Measurements from ENCODE around the gene WDR64.
"Not testable (repeated sequence)": the region's sequence is repeated elsewhere in the genome, so short reads cannot be mapped to it uniquely, and the experiment has no call there.

Gene WDR64

DNA sequence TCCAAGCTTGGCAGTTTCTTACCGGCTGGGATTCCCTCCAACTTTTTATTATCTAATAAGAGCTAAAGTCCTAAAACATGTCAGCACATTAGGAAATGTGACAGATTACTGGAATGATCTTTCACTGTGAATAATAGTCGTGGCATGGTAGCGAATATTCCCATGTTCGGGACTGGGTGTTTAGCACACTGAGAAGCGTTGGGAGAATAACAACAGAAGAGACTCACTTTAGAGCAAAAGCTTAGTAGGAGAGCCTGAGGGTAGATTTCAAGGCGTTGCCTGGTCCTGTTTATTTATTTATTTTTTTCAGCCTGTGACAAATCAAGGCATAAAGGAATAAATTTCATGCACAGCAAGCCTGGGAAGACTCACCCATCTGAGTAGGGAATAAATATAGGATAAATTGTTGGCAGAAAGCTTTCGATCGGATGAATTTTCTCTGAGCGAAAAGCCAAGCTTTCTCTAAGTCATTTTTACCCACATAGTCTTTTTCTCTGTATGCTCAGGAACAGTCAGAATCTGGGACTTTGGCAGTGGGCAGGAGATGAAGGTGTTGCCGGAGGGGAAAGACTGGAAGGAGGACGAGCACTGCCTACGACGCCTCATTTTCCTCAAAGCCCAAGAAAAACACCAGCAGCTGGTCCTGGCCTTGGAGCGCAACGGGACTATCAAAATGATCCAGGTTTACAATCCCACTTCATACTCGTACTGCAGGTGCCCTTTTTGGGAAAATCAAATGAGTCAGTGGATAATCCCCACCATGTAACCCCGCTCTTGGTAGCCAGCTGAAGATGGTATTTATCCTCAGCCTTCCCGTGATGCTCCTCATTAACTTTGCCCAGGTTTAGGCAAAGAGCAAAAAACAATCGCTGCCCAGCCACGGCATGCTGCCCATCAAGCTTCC lies 97.2 kb downstream of the WDR64 start:
- DNase-seq: no peak

DNA sequence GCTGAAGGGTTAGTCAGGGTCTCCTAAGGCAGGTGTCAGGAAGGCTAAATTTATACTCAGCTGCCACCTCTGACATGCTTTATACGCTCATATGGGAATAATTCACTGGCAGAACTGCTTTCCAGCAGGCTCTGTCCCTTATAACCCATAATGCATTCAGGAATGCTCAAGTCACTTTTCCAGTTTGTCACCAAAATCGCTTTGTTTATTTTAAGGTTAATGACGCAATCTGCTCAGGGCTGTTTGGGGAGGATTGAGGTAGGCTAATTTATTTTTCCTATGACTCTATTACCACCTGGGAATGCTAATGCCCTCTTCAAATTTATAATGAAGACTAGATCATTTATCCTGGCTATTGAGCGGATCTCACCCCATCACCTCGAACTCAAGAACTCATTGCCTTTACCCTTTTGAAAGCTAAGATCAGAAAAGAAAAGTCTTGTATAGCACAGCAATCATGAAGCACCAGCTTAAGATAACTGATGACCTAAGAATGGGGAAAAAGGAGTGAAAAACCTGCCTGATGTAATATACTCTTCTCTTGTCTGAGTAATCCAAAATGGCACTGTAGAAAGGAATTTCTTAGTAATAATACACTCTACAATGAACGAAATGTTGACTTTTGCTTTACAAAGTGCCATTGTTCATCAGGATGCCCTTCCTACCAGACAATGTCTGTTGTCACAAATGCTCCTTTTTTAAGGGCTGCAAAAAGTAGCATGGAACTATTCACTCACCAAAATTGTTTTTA lies 98.0 kb downstream of the WDR64 start:
- no peak for DNase-seq

DNA sequence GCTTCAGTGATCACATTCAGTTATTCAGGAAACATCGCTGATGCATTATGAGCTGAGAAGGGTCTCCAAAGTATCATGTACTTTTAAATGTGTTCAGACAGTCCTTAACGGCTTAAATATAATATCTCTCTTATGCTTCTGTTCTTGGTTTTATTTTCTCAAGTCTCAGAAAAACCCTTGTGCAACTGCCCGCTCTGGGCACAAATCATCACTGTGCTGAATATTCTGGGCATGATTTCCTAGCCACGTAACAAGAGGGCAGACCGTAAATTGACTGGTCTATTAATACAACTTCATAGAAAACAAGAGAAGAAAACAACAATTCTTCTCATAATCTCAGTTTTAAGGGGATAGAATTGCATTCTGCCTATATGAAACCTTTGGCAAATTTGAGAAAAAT lies 99.4 kb downstream of the WDR64 start:
- no peak for DNase-seq

DNA sequence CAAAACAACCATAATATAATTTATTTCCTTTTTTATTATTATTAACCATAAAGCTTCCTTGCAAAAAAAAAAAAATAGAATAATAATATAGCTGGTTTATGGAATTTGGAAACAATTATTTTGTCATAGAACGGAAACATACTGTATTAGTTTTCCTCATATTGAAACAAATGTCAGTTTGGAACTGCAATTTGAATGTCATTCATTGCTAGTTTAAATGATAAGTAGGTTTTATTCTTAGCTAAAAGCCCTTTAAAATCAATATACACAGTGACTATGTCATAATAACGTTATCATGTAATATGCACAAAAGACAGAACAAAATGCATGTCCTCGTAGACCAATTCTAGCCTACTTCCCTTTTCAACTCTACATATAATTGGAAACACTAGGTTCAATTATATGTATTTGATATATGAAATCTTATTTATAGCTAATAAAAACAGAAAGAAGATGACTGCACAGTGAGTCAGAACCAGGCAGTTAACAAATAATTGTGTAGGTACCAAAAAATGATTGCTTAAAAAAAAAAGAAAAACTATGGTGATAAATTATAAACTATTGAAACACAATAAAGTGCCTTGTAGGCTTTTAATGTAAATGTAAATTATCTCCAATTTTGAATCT lies 110.7 kb downstream of the WDR64 start:
- DNase-seq: no peak

DNA sequence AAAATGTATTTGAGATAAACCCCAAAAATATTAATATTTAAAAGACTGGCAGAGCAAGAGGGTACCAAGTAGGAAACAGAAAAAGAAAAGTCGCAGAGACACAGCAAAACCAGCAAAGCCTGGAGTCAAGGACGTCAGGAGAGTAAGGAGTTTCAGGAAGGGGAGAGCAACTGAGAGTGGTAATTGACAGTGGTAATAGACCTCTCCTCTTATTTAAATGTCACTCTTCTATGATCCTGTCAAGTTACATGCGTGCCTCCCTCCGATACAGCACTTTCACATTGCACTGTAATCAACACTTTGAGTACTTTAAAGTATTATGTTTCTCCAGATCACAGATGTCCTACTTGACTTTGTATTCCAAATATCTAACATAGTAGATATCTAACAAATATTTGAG lies 113.3 kb downstream of the WDR64 start:
- no peak for DNase-seq

DNA sequence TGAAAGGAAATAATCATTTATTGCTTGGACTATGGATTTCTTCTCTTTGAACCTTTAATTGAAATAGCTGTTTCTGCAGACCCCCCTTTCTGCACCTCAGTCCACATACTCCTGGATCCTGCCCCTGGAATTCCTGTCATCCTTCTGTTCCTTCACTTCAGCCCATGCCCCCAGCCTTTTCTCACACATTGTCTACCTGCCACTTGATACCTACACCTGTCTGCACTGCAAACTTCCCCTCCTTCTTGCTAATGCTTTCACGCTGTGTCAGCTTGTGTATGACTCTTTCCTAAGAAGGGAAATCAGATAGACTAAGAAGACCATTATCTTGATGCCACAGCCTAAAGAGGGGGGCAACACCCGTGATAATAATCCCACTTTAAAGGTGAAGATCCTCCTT lies 115.7 kb downstream of the WDR64 start:
- DNase-seq: no peak

DNA sequence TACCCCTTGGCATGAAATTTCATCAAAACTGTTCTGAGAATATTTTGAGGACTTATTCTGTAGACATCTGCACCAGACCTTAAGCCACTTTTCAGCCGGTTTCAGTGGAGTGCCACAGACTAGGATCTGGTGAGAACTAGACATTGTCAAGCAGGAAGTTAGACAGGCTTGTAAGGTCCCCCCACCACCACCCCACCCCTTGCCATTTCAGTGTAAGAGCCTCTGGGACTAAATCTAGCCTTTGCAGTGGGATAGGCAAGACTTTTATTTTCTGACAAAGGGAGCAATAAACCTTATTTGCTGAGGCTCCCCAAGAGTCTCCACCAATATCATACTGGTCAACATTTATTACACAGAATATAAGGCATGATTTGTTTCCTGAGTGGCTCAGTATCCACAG lies 118.0 kb downstream of the WDR64 start:
- DNase-seq: no peak

DNA sequence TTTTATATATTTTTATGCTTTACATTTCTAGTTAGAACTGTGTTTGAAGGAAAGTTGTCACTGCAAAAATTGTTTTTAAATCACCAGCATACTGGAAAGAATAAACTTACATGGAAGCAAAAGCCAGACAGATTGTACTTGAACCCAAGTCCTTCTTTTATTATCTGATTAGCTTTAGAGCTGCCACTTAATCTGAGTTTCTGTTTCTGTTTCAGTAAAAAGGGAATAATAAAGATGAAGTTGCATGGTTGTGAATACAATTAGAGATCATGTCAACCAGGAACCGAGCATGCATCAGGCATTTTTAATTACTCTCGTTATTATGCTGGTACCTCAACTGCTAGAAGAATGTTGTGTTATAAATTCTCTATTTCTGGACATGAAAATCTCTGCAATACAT lies 119.0 kb downstream of the WDR64 start:
- no peak for DNase-seq

DNA sequence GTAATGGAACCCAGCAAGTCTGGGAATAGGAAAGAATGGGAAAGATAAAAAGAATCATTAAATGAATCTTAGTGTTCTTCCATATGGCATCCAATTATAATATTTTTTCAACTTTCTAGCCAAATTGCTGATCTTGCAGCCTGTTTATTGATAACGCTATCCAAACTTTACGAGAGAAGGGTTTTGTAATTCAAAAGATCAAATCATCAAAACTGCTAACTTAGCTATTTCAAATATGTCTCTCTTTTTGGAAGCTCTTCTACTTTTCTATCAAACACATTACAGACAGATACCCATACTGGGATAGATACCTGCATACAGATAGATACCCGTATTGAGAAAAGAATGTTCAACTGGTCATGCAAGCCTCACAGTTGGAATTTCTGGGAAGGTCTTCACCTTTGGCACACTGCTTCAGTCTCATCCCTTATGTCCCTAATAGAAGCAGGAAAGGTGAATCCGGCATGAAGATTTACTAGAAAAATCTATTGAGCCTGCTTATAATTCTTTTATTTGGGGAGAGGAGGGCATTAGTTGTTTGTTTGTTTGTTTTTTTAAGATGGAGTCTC lies 120.9 kb downstream of the WDR64 start:
- DNase-seq: no peak

DNA sequence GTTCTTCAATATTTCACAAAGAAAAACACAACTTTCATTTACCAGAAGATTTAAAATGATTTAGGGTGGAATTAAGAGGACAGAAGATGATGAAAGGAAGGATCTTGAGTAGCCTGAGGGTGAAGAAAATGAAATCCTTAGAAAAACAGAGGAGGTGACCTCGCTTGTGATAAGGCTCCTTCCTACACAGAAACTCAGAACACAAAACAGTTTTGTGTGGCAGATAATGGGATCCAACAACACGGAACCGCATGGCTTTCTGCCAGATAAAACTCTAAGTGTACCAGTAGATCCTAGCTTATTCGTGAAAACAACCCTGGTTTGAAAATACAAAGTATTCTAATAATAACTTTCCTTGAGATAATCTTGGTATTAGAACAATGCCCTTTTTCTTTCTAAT lies 121.9 kb downstream of the WDR64 start:
- DNase-seq: no peak

DNA sequence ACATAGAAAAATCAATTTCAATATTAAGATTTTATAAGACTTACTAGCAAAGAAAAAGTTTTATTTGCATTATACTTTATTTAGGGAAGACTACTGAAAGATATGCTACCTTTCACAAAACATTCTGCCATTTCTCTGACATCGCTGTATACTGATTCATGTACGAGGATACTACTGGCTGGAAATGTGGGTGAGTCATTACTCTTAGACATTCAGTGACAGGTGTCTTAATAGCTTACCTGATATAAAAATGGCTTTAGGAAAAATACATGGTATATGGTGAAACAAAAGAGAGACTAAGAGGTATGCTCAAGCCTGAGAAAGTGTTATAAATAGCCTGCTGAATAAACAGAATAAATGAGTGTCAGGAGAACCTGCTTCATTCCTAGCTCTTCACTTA lies 122.9 kb downstream of the WDR64 start:
- no peak for DNase-seq

DNA sequence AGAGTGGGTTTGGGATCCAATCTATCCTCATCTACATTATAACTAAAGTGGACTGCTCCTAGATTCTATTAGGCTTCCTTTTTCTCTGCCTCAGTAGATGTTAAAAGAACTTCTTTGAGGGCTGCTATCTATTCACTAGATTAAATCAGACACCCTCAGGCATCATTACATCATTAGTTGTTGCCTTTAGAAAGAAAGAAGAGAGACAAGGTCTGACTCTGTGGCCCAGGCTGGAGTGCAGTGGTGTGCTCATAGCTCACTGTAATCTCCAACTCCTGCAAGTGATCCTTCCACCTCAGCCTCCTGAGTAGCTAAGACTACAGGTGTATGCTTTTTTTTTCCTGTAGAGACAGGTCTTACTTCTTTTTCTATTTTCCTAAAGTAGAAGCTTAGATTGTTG lies 124.8 kb downstream of the WDR64 start:
- no peak for DNase-seq

DNA sequence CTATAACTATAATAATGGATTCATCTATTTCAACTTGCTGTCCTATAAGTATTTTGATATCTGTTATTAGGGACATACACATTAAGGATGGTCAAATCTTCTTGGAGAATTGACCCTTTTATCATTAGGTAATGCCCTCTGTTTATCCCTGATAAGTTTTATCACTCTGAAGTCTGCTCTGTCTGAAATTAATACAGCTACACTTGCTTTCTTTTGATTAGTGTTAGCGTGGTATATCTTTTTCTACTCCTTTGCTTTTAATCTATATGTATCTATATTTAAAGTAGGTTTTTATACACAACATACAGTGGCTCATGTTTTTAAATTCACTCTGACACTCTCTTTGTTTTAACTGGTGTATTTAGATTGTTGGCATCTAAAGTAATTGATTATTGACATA lies 126.0 kb downstream of the WDR64 start:
- no peak for DNase-seq

DNA sequence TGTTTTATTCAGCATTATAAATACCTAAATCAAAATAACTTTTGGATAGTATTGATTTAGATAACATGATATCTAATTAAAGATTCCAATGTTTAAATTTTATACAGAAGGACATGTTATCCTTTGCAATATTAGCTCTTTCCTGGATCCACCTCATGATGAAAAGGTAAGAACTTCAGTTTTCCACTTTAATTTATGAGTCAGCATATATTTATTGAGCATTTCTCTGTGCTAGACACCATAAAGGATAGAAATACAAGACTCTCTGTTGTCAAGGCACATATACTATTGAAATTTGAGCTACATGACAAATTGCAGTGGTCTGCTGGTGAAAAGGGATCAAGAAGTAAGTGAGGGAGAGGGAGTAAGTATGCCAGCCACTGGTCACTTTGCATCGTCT lies 127.8 kb downstream of the WDR64 start:
- DNase-seq: no peak

DNA sequence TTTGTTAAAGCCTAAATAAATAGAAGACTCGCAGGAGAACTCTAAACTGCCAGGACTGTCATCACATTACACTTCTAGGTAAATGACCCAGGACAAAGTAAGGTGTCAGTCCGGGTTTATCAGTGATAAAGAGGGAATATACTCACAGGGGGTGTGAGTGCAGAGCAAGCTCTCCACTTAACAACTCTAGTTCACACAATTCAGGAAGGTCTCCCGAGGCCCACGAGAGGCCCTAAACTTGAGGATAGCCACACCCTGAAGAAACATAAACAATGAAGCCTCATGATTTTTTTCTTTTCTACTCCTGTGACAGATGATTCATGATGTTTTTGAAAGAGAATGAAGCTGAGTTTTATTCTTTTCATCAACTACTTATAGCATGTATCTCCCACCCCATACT lies 130.3 kb downstream of the WDR64 start:
- no peak for DNase-seq

DNA sequence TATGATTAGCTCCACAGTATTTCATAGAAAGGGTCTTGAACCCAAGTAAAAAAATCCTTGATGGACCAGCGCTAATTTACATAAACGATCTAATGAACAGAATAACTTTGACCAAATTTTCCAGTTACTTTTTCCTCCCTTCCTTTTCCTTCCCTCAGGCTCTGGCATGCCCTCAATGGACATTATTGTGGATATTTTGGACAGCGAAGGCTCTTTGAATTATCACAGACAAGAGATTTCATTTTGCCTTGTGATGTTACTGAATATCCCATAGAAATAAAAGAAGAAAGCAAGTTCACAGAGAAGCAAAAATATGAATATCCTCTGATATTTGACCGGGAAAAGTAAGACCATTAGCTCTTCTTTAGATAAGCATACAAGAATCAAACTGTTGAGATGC lies 135.6 kb downstream of the WDR64 start:
- DNase-seq: no peak

DNA sequence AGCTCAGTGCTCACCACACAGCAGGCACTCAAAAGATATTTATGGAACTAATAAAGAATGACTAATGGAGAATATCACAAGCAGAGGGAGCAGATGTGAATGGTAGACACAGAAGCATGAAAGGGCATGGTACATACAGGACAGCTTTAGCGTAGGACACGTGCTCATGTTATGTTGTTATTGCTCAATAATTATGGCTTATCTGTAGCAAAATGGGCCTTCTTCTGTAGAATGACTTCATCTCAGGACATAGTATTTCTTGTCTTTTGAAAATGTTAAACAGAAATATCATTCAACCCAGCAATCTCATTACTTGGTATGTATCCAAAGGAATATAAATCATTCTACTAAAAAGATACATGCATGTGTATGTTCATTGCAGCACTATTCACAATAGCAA lies 137.0 kb downstream of the WDR64 start:
- DNase-seq: no peak

DNA sequence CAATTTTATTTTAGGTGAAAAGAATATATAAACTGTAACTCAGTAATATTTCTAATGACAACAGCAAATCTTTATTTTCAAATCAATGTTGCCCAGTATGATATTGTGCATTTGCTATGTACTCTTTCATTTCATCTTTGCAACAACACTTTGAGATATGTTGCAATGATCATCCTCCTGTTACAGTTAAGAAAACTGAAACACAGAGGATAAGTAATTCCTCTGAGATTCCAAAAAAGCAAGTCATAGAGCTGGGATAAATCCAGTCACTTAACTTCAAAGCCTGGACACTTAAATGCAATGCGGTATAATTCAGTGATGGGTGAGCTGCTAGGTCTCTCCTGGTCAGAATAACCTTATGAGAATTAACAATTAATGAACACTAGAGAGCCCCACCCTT lies 147.3 kb downstream of the WDR64 start:
- no peak for DNase-seq

DNA sequence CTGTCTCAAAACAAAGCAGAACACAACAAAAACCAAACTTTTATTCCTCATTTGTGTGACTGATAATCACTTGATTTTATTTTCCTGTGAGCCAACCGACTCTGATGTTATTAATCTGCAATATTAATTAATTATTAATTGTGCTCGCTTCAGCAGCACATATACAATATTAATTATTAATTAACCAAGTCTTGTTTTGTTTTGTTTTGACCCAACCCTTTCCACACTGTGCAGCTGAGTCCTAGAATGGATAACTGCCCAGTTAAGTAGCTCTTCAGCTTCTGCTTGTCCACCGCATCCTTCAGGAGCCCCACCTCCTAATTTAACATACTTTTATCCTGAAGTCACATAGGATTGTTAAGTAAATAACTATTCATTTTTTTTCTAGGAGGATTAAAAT lies 148.6 kb downstream of the WDR64 start:
- no peak for DNase-seq

DNA sequence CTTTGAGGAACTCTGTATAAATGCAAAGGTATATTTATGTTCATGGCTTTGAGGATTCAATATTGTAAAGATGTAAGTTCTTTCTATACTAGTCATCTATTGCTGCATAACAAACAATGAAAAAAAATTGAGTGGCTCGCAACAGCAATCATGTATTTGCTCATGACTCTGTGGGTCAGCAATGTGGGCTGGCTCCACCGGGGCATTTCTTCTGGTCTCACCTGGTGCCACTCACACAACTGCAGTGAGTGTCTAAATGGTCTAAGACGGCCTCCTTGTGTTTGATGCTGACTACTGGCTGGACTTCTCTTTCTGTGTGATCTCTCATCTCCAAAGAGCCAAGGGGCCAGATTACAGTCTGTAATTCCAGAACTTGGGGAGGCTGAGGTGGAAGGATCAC lies 150.8 kb downstream of the WDR64 start:
- DNase-seq: no peak

DNA sequence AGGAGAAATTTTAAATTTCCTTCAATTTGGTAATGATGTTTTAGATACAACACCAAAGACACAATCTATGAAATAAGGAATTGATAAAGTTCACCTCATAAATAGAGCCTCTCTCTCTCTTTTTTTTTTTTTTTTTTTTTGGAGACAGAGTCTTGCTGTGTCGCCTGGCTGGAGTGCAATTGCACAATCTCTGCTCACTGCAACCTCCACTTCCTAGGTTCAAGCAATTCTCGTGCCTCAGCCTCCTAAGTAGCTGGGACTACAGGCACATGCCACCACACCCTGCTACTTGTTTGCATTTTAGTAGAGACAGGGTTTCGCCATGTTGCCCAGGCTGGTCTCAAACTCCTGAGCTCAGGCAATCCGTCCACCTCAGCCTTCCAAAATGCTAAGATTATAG lies 152.6 kb downstream of the WDR64 start:
- not testable (repeated sequence) for DNase-seq

DNA sequence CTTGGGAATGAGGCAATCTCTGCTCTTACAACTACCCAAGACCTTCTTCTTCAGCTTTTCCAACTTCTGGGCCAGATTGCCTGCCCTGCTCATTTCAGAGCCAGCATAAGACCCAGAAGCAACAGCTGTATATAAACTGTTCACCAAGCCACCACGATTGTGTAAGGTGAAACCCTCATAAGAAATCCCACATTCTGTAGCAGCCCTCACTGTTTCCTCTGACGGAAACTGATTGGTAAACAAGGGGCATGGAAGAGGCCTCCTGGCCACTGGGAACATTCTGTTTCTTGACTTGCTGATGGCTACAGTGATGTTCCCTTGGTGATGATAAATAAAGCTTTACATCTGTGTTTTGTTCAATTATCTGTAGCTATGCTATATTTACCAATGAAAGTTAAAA lies 156.2 kb downstream of the WDR64 start:
- DNase-seq: no peak

DNA sequence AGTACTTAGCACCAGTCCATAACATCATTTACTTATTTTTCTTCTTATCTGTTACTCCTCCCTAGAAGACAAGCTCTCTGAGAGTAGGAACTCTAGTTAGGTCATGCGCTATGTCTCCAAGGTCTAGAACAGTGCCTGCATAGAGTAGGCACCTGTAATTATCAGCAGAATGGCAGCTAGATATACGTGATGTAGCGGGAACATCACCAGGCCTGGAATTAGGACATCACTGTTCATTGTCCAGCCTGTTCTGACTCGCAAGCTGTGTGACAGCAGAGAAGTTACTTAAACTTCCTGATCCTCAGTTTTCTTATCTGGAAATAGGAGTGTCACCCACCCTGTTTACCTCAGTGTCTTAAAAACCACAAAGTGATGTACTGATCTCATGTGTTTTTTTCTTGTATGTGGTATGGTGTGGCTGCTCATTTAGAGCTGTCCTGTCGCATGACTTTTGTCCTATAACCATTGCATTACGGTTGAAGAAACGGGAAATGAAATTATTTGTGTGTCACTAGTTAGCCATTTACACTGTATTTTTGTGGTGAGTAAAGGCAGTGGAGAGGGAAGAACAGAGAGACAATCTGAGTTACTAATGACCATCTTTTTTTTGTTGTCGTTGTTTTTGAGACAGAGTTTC lies 158.8 kb downstream of the WDR64 start:
- DNase-seq: no peak
